HepG2 (cell line): ENCODE data around the gene TIMM8B. TPM values are rescaled to one million over a fixed set of nuclear protein-coding genes. Genes with fewer than 3 reads are reported as not detected.
A peak's percentile ranks its signal among the peaks of the same experiment; 100 is the strongest.

Experiments used
- CC2D1A ChIP-seq: sonication (generic); formaldehyde crosslinking; IDR thresholded peaks from 2 replicates; pipeline ENCODE4 v1.8.1; 2023; ENCODE audit warnings: mild to moderate bottlenecking, missing genetic modification reagents
- MED13 ChIP-seq: sonication (generic); formaldehyde crosslinking; IDR thresholded peaks from 2 replicates; pipeline ENCODE4 v1.5.0; 2020; ENCODE audit warnings: missing genetic modification reagents
- PHF20 ChIP-seq: sonication (generic); formaldehyde crosslinking; IDR thresholded peaks from 2 replicates; pipeline ENCODE4 v1.5.0; 2020; ENCODE audit warnings: mild to moderate bottlenecking, missing genetic modification reagents
- RXRB ChIP-seq: IDR thresholded peaks from 2 replicates; pipeline ENCODE4 v1.6.1; 2016; ENCODE audit warnings: borderline replicate concordance, missing genetic modification reagents, missing compliant biosample characterization
- SIX4 ChIP-seq: sonication (generic); formaldehyde crosslinking; IDR thresholded peaks from 2 replicates; pipeline ENCODE4 v1.4.0; 2020; ENCODE audit warnings: missing genetic modification reagents
- SOX5 ChIP-seq: IDR thresholded peaks from 2 replicates; pipeline ENCODE4 v1.6.1; 2016; ENCODE audit warnings: borderline replicate concordance
- ZFP37 ChIP-seq: sonication (generic); formaldehyde crosslinking; IDR thresholded peaks from 2 replicates; pipeline ENCODE4 v1.4.0; 2020; ENCODE audit warnings: missing genetic modification reagents, borderline replicate concordance
- ZMAT3 ChIP-seq: sonication (generic); formaldehyde crosslinking; conservative IDR thresholded peaks from 2 replicates; pipeline ENCODE4 v1.7.0; 2021; ENCODE audit warnings: missing genetic modification reagents
- ZNF468 ChIP-seq: sonication (generic); formaldehyde crosslinking; IDR thresholded peaks from 2 replicates; pipeline ENCODE4 v1.8.0; 2022; ENCODE audit warnings: mild to moderate bottlenecking, moderate library complexity, missing genetic modification reagents
- ZNF782 ChIP-seq: sonication (generic); formaldehyde crosslinking; IDR thresholded peaks from 2 replicates; pipeline ENCODE4 v1.4.0; 2020; ENCODE audit warnings: missing genetic modification reagents, mild to moderate bottlenecking, borderline replicate concordance
- ZSCAN21 ChIP-seq: sonication (generic); formaldehyde crosslinking; IDR thresholded peaks from 2 replicates; pipeline ENCODE4 v1.8.0; 2022; ENCODE audit warnings: mild to moderate bottlenecking, missing genetic modification reagents, moderate library complexity, borderline replicate concordance
- polyA plus RNA-seq, 8 experiments: library from polyadenylated mRNA; depleted of rRNA in 3 of 8; stranded (reverse) in 7 of 8; unstranded in 1 of 8; fragments of >200 nt; fragmentation: Illumina TruSeq in 4 of 8; extraction: Trizol in 4 of 8; gene quantifications; 2 replicates each; pipeline versions ENCODE4 v1.2.1 to v1.2.3, GENCODE V29; 2011 to 2016; ENCODE audit warnings: low read depth in 4 of 8, missing spikeins in 1 of 8, mixed read lengths in 1 of 8; ENCODE audit not compliant: insufficient read depth in 1 of 8
- total RNA-seq, 5 experiments: library from RNA; depleted of rRNA; stranded (reverse); fragments of >200 nt; fragmentation: Illumina TruSeq; extraction: Trizol; gene quantifications; 2 replicates each; pipeline ENCODE4 v1.2.3, GENCODE V29; 2016; ENCODE audit warnings: low read depth in 1 of 5
- TF ChIP-seq, protein P1 (sequence below): sonication (generic); formaldehyde crosslinking; IDR thresholded peaks from 2 replicates; pipeline ENCODE4 v1.4.0; 2020; ENCODE audit warnings: missing genetic modification reagents, low read depth, mild to moderate bottlenecking, borderline replicate concordance
- TF ChIP-seq, protein P2 (sequence below): sonication (generic); formaldehyde crosslinking; IDR thresholded peaks from 2 replicates; pipeline ENCODE4 v1.4.0; 2020; ENCODE audit warnings: missing genetic modification reagents
- TF ChIP-seq, protein P3 (sequence below): sonication (generic); formaldehyde crosslinking; IDR thresholded peaks from 2 replicates; pipeline ENCODE4 v1.4.0; 2020; ENCODE audit warnings: missing genetic modification reagents
- TF ChIP-seq, protein P4 (sequence below): sonication (generic); formaldehyde crosslinking; IDR thresholded peaks from 2 replicates; pipeline ENCODE4 v1.5.1; 2020; ENCODE audit warnings: mild to moderate bottlenecking, missing genetic modification reagents
- TF ChIP-seq, protein P5 (sequence below), 2 experiments: sonication (generic) in 1 of 2; formaldehyde crosslinking in 1 of 2; IDR thresholded peaks; 2 replicates each; pipeline versions ENCODE4 v1.5.1 to v1.6.1; 2011 to 2020; ENCODE audit warnings: borderline replicate concordance in 1 of 2, low read depth in 1 of 2, low read length in 1 of 2, mild to moderate bottlenecking in 1 of 2, missing genetic modification reagents in 1 of 2, moderate library complexity in 1 of 2

Gene TIMM8B
- total and polyA plus RNA-seq, 2 of the 13 experiments (the other 11 are each of a cell fraction or from before 2014, with no cell fraction given) = 84.5 to 98.3 TPM

GRCh38 chr11:112073941-112074811 is 12.4 kb downstream of the TIMM8B start, which contains the start of the genes NKAPD1 and PIH1D2 (continued):
- TF ChIP-seq, protein P1, sequence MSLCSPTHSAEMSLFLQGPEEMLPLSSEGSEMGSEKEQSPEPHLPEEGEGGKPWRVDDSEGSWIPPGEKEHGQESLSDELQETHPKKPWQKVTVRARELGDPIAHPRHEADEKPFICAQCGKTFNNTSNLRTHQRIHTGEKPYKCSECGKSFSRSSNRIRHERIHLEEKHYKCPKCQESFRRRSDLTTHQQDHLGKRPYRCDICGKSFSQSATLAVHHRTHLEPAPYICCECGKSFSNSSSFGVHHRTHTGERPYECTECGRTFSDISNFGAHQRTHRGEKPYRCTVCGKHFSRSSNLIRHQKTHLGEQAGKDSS (CRISPR knock-in tag) = no peak
- TF ChIP-seq RXRB (CRISPR knock-in tag) = no peak
- no peak for TF ChIP-seq ZNF468 (CRISPR knock-in tag)
- no peak for TF ChIP-seq ZFP37 (CRISPR knock-in tag)
- TF ChIP-seq, protein P2, sequence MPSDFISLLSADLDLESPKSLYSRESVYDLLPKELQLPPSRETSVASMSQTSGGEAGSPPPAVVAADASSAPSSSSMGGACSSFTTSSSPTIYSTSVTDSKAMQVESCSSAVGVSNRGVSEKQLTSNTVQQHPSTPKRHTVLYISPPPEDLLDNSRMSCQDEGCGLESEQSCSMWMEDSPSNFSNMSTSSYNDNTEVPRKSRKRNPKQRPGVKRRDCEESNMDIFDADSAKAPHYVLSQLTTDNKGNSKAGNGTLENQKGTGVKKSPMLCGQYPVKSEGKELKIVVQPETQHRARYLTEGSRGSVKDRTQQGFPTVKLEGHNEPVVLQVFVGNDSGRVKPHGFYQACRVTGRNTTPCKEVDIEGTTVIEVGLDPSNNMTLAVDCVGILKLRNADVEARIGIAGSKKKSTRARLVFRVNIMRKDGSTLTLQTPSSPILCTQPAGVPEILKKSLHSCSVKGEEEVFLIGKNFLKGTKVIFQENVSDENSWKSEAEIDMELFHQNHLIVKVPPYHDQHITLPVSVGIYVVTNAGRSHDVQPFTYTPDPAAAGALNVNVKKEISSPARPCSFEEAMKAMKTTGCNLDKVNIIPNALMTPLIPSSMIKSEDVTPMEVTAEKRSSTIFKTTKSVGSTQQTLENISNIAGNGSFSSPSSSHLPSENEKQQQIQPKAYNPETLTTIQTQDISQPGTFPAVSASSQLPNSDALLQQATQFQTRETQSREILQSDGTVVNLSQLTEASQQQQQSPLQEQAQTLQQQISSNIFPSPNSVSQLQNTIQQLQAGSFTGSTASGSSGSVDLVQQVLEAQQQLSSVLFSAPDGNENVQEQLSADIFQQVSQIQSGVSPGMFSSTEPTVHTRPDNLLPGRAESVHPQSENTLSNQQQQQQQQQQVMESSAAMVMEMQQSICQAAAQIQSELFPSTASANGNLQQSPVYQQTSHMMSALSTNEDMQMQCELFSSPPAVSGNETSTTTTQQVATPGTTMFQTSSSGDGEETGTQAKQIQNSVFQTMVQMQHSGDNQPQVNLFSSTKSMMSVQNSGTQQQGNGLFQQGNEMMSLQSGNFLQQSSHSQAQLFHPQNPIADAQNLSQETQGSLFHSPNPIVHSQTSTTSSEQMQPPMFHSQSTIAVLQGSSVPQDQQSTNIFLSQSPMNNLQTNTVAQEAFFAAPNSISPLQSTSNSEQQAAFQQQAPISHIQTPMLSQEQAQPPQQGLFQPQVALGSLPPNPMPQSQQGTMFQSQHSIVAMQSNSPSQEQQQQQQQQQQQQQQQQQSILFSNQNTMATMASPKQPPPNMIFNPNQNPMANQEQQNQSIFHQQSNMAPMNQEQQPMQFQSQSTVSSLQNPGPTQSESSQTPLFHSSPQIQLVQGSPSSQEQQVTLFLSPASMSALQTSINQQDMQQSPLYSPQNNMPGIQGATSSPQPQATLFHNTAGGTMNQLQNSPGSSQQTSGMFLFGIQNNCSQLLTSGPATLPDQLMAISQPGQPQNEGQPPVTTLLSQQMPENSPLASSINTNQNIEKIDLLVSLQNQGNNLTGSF = no peak
- TF ChIP-seq, protein P3, sequence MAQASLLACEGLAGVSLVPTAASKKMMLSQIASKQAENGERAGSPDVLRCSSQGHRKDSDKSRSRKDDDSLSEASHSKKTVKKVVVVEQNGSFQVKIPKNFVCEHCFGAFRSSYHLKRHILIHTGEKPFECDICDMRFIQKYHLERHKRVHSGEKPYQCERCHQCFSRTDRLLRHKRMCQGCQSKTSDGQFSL (CRISPR knock-in tag) = no peak
- TF ChIP-seq SIX4 (CRISPR knock-in tag) = peak; percentile 36; the same call in 1 of the 2 replicates
- no peak for TF ChIP-seq SOX5 (CRISPR knock-in tag)
- TF ChIP-seq MED13 (CRISPR knock-in tag) = peak; percentile 20; the same call in 1 of the 2 replicates
- no peak for TF ChIP-seq ZSCAN21 (CRISPR knock-in tag)
- no peak for TF ChIP-seq ZMAT3 (CRISPR knock-in tag)
- TF ChIP-seq, protein P4, sequence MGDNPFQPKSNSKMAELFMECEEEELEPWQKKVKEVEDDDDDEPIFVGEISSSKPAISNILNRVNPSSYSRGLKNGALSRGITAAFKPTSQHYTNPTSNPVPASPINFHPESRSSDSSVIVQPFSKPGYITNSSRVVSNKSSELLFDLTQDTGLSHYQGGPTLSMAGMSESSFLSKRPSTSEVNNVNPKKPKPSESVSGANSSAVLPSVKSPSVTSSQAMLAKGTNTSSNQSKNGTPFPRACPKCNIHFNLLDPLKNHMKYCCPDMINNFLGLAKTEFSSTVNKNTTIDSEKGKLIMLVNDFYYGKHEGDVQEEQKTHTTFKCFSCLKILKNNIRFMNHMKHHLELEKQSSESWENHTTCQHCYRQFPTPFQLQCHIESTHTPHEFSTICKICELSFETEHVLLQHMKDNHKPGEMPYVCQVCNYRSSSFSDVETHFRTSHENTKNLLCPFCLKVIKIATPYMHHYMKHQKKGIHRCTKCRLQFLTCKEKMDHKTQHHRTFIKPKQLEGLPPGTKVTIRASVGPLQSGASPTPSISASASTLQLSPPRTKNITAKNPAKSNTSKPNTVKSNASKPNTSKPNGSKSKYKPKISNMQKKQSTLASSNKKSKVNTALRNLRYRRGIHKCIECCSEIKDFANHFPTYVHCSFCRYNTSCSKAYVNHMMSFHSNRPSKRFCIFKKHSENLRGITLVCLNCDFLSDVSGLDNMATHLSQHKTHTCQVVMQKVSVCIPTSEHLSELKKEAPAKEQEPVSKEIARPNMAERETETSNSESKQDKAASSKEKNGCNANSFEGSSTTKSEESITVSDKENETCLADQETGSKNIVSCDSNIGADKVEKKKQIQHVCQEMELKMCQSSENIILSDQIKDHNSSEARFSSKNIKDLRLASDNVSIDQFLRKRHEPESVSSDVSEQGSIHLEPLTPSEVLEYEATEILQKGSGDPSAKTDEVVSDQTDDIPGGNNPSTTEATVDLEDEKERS (CRISPR knock-in tag) = no peak
- TF ChIP-seq ZNF782 (CRISPR knock-in tag) = no peak
- peak; percentile 92 for TF ChIP-seq PHF20
- TF ChIP-seq CC2D1A = no peak
- TF ChIP-seq, protein P5, sequence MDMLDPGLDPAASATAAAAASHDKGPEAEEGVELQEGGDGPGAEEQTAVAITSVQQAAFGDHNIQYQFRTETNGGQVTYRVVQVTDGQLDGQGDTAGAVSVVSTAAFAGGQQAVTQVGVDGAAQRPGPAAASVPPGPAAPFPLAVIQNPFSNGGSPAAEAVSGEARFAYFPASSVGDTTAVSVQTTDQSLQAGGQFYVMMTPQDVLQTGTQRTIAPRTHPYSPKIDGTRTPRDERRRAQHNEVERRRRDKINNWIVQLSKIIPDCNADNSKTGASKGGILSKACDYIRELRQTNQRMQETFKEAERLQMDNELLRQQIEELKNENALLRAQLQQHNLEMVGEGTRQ (IDR thresholded peaks at IDR 0.05; ENCODE audit: low read depth, low read length) = no peak
- TF ChIP-seq, protein P5 (CRISPR knock-in tag; IDR thresholded peaks at IDR 0.05; ENCODE audit: borderline replicate concordance) = no peak
